ENCODE measurements around the gene C10orf67.

The C10orf67 gene

GRCh38 chr10:23158370-23158769 is 186.2 kb downstream of the C10orf67 start:
- DNase-seq (ENCODE audit: low read depth), result peak; percentile 60

- peak; percentile 39 for DNase-seq (ENCODE audit: low read depth)
These were observed 186.8 kb downstream of the C10orf67 start for GRCh38 chr10:23157691-23158369.

GRCh38 chr10:23157239-23157681 is 187.3 kb downstream of the C10orf67 start:
- DNase-seq (ENCODE audit: low read depth), result no peak

GRCh38 chr10:23156447-23157150 is 188.0 kb downstream of the C10orf67 start:
- DNase-seq (ENCODE audit: low read depth), result no peak

GRCh38 chr10:23155169-23155568 is 189.4 kb downstream of the C10orf67 start:
- DNase-seq (ENCODE audit: low read depth), result no peak

Data from EH (cell line).